ENCODE measurements around the gene C1QTNF9.
"Not testable (repeated sequence)": the region's sequence is repeated elsewhere in the genome, so short reads cannot be mapped to it uniquely, and the experiment has no call there.

Gene C1QTNF9

GRCh38 chr13:24284889-24285565, 24.4 kb upstream of the C1QTNF9 start:
- DNase-seq = no peak

- no peak for DNase-seq
Measured at GRCh38 chr13:24286624-24287023, 22.8 kb upstream of the C1QTNF9 start.

DNA sequence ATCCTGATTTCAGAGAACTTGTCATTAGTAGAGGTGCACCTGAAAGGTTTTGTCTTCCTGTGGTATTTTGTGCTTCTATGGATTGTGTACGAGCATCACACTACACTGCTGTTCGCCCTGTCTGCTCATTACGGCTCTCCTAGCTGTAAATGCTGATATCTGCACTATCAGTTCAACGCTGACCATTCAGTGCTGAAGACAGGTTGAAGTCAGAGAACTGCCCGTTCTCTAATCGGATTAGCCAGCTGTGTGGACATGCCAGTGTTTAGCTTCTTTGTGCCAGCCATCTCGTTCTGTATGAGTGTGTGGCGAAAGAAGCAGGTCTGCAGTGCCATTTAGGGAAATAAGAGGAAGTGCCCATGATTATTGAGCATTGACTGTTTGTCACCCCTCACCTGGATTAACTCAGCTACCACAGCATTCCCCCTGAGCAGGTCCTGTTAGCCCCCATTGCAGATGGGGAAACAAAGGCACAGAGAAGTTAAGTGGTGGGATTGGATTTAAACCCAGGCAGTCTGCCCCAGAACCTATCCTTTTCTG, 21.6 kb upstream of the C1QTNF9 start:
- DNase-seq = peak; percentile 18

GRCh38 chr13:24288870-24289269, 20.5 kb upstream of the C1QTNF9 start:
- DNase-seq = no peak

- DNase-seq = no peak
Measured at GRCh38 chr13:24290280-24290932, 19.0 kb upstream of the C1QTNF9 start.

GRCh38 chr13:24292481-24292880, 16.9 kb upstream of the C1QTNF9 start:
- DNase-seq = no peak

- DNase-seq = no peak
Measured at GRCh38 chr13:24293746-24294145, 15.6 kb upstream of the C1QTNF9 start.

- DNase-seq = no peak
Measured at GRCh38 chr13:24299488-24300114, 9.8 kb upstream of the C1QTNF9 start.

DNA sequence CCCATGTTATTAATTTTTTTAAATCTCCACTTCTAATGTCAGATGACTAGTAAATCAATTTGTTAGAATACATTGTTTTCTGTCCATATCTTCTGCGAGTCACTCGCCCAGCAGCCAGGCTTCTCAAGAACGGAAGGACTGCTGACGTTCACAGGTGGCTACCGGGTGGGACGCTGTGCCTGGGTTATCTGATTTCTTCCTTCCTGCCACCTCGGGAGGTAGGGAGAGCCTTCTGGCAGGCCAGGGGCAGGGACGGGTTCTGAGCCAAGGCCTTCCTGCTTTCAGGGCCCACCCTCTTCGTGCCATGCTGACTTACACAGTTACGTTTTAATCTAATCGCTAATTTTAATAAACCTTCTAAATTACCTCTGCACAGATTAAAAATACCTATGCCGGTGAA, 7.9 kb upstream of the C1QTNF9 start:
- DNase-seq = no peak

GRCh38 chr13:24301911-24302310, 7.5 kb upstream of the C1QTNF9 start:
- no peak for DNase-seq

- no peak for DNase-seq
Measured at GRCh38 chr13:24304620-24305019, 4.8 kb upstream of the C1QTNF9 start.

- DNase-seq = no peak
Measured at GRCh38 chr13:24306632-24307031, 2.7 kb upstream of the C1QTNF9 start.

DNA sequence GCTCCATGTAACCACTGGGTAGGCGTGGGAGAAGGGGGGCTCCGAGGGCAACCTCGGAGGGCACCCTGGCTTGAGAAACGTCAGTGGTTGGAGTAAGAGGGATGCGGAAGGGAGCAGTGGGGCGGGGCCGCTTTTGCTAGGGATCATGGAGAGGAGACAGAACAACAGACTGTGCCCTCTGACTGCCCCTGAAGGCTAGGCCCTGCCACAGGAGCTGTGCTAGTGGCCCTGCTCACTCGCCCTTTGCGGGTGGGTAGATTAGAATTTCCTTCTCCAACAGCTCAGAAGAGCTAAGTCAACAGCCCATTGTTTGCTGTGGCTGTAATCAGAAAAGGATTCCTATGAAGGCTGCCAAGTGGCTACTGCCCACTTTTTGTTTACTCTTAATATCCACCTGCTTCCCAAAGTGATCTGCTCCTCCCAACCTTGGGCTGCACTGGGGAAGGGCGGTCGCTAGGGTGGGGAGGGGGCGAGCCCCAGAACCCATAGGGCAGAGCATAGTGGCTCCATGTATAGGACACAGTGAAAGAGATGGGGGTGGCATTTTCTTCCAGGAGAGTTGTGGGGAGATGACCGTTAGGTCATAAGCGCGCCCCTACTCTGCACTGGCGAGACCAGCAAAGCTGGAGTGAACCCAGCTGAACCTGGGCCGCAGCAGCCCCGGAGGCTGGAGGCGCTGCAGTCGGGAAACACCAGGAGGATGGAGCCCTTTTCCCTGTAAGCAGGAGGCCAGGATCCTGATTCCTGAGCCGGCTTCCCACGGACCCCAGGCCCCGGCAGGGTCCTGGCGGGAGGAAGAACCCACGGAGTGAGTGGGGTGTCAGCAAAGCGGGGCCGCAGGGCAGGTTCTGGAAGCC, 1.9 kb upstream of the C1QTNF9 start:
- DNase-seq = no peak

DNA sequence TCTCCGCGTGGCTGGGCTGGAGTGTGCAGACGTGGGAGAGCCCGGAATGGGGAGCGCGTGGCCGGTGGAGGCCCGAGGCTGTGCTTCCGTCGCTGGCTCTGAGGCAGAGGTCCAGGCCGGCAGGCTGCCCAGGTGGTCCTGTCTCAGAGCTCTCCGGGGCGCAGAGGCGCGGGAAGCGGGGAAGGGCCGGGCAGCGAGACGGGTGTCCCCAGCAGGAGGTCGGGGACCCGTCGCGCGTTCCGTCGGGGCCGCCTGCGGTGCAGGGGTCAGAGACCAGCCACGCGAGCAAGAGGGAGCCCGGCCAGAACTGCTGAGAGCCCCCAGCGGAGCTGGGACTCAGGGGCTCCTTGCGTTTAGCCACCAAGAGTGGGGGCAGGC, 1.3 kb upstream of the C1QTNF9 start:
- no peak for DNase-seq

- DNase-seq = no peak
Measured at GRCh38 chr13:24308488-24309020, 826 bp upstream of the C1QTNF9 start.

- DNase-seq = no peak
Measured at GRCh38 chr13:24313439-24313838, 4.1 kb downstream of the C1QTNF9 start.

DNA sequence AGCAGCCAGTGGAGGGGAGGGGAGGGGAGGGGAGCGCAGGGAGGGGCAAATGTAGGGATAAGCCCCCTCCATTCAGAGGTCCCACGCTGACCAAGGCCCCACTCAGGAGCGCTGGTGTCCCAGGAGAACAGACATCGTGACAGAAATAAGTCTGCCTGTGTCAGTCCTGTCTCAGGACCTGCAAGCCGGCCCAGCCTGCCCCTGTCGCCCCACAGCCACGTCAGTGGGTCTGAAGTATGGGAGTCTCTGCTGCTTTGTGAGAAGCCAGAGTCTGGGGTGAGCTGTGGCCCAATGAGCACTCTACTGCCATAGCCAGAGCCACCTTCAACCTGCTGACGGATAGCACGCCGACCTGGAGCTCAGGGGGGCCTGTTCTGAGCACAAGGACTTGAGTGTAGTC, 8.5 kb downstream of the C1QTNF9 start:
- not testable (repeated sequence) for DNase-seq

DNA sequence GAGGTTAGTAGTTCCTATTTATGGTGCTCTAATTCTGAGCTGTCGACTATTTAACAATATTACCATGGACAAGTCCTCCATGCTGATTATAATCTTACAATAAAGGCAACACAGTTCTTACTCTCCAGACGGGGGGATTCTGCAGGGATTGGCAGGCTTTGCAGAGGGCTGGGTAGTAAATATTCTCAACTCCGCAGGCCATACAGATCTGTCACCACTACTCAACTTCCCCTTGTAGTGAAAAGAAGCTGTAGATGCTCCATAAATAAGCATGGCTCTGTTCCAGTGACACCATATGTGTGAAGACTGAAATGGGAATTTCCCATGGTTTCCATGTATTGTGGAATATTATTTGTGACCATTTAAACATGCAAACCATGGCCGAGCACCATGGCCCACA, 9.5 kb downstream of the C1QTNF9 start:
- DNase-seq = not testable (repeated sequence)

DNA sequence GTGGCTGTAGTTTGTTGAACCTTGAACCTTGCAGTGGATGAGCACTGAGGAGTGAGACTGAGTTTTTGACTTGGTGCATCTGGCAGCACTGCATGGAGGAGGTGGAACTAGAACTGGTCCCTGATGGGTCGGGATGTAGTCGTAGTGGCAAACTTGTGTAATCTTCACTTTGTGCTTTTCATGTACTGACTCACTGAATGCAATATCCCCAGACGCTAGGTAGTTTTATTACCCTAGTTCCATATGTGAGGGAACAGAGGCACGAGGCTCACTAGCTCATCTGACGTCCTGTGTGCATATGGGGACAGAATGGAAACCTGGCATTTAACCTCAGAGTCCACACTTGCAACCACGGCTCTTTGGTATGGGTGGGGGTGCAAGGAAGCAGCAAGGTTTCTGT, 10.3 kb downstream of the C1QTNF9 start:
- not testable (repeated sequence) for DNase-seq

DNA sequence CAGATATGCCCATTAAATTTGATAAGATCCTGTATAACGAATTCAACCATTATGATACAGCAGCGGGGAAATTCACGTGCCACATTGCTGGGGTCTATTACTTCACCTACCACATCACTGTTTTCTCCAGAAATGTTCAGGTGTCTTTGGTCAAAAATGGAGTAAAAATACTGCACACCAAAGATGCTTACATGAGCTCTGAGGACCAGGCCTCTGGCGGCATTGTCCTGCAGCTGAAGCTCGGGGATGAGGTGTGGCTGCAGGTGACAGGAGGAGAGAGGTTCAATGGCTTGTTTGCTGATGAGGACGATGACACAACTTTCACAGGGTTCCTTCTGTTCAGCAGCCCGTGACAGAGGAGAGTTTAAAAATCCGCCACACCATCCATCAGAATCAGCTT, 12.0 kb downstream of the C1QTNF9 start:
- DNase-seq = not testable (repeated sequence)

DNA sequence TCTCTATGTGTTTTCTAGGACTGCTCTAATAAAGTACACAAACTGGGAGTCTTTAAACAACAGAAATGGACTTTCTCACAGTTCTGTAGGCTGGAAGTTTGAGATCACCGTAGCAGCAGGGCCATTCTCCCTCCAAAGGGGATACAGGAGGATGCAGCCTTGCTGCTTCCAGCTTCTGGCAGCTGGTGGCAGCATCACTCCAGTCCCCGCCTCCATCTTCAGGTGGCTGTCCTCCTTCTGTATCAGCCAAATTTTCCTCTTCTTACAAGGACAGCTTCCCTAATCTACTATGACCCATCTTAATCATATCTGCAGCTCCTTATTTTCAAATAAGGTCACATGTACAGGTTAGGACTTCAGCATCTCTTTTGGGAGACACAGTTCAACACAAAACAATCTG, 13.1 kb downstream of the C1QTNF9 start:
- peak; percentile 25 for DNase-seq

- DNase-seq = no peak
Measured at GRCh38 chr13:24323036-24323738, 13.8 kb downstream of the C1QTNF9 start.

All from NCI-H82 (cell line).